Measurements from ENCODE around the gene CD160. TPM values are rescaled to one million over a fixed set of nuclear protein-coding genes. Genes with fewer than 3 reads are reported as not detected.

CD160 gene
- total RNA-seq, 1 experiment from 2014 or later, result not detected

GRCh38 chr1:145696630-145696960 is 22.7 kb upstream of the CD160 start:
- ATAC-seq (no peak), DNase-seq (ENCODE audit: low read depth, low spot score) (no peak)
- intact Hi-C loops (cut with micrococcal nuclease; ENCODE audit: unreplicated experiment) (no loop called here), in situ Hi-C loops (cut with HindIII; ENCODE audit: low pct_unique_long_range_greater_than_20kb, low sequenced_read_pairs) (no loop called here)
- H3K27me3 ChIP-seq (ENCODE audit: control insufficient read depth, insufficient read depth, low read length), result no peaks in the 10 kb centered on the region
- no TSS peak for BruUV-seq (replicated peaks)
- POLR2A ChIA-PET, result no interaction called here
- H3K36me3 ChIP-seq (ENCODE audit: control insufficient read depth, insufficient read depth, low read length), result no peaks in the 10 kb centered on the region
- H3K27ac ChIP-seq (ENCODE audit: low read length), result no peak overlapping the region
- TF ChIP-seq POLR2AphosphoS5 (IDR thresholded peaks at IDR 0.05; ENCODE audit: low read depth, low read length) (no peak), TCF7L2 (IDR thresholded peaks at IDR 0.05; ENCODE audit: low read depth, low read length) (no peak), REST (IDR thresholded peaks at IDR 0.05; ENCODE audit: insufficient read depth in 1 of 2, low read depth in 2 of 2, low read length in 1 of 2) (no peak), CTCF (IDR thresholded peaks at IDR 0.05) (no peak), SIN3A (IDR thresholded peaks at IDR 0.05; ENCODE audit: borderline replicate concordance, insufficient read depth, low read depth, low read length) (no peak)
- CTCF ChIA-PET, result no interaction called here
- H3K4me1 ChIP-seq (ENCODE audit: control insufficient read depth, insufficient read depth, low read length), result no peaks in the 10 kb centered on the region
- H3K9me3 ChIP-seq (ENCODE audit: control insufficient read depth, insufficient read depth, low read depth, low read length), result no peaks in the 10 kb centered on the region
- H3K4me3 ChIP-seq (ENCODE audit: low read depth in 2 of 2, low read length in 2 of 2), result no peak overlapping the region

- no peak overlapping the region for H3K27ac ChIP-seq (ENCODE audit: low read length)
- TF ChIP-seq SIN3A (IDR thresholded peaks at IDR 0.05; ENCODE audit: borderline replicate concordance, insufficient read depth, low read depth, low read length) (no peak), CTCF (IDR thresholded peaks at IDR 0.05) (no peak), TCF7L2 (IDR thresholded peaks at IDR 0.05; ENCODE audit: low read depth, low read length) (no peak), REST (IDR thresholded peaks at IDR 0.05; ENCODE audit: insufficient read depth in 1 of 2, low read depth in 2 of 2, low read length in 1 of 2) (no peak), POLR2AphosphoS5 (IDR thresholded peaks at IDR 0.05; ENCODE audit: low read depth, low read length) (no peak)
- BruUV-seq (replicated peaks), result no TSS peak
- DNase-seq (ENCODE audit: low read depth, low spot score) (no peak), ATAC-seq (peak; percentile 65; the same call in 1 of the 2 replicates)
- in situ Hi-C loops (cut with HindIII; ENCODE audit: low pct_unique_long_range_greater_than_20kb, low sequenced_read_pairs) (no loop called here), intact Hi-C loops (cut with micrococcal nuclease; ENCODE audit: unreplicated experiment) (no loop called here)
- no peaks in the 10 kb centered on the region for H3K4me1 ChIP-seq (ENCODE audit: control insufficient read depth, insufficient read depth, low read length)
- H3K9me3 ChIP-seq (ENCODE audit: control insufficient read depth, insufficient read depth, low read depth, low read length), result no peaks in the 10 kb centered on the region
- ChIA-PET POLR2A (no interaction called here), CTCF (no interaction called here)
- no peak overlapping the region for H3K4me3 ChIP-seq (ENCODE audit: low read depth in 2 of 2, low read length in 2 of 2)
- no peaks in the 10 kb centered on the region for H3K27me3 ChIP-seq (ENCODE audit: control insufficient read depth, insufficient read depth, low read length)
- H3K36me3 ChIP-seq (ENCODE audit: control insufficient read depth, insufficient read depth, low read length), result no peaks in the 10 kb centered on the region
These were observed 17.9 kb upstream of the CD160 start for GRCh38 chr1:145701306-145701862.
